ENCODE data around the gene MB.

The MB gene

GRCh38 chr22:35601743-35602615 lies 15.2 kb downstream of the MB start:
- no peak overlapping the region for H3K27ac ChIP-seq
- TF ChIP-seq ZFX (IDR thresholded peaks at IDR 0.05; ENCODE audit: borderline replicate concordance) = no peak
- TF ChIP-seq, protein P1, sequence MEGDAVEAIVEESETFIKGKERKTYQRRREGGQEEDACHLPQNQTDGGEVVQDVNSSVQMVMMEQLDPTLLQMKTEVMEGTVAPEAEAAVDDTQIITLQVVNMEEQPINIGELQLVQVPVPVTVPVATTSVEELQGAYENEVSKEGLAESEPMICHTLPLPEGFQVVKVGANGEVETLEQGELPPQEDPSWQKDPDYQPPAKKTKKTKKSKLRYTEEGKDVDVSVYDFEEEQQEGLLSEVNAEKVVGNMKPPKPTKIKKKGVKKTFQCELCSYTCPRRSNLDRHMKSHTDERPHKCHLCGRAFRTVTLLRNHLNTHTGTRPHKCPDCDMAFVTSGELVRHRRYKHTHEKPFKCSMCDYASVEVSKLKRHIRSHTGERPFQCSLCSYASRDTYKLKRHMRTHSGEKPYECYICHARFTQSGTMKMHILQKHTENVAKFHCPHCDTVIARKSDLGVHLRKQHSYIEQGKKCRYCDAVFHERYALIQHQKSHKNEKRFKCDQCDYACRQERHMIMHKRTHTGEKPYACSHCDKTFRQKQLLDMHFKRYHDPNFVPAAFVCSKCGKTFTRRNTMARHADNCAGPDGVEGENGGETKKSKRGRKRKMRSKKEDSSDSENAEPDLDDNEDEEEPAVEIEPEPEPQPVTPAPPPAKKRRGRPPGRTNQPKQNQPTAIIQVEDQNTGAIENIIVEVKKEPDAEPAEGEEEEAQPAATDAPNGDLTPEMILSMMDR (IDR thresholded peaks at IDR 0.05) = no peak

DNA sequence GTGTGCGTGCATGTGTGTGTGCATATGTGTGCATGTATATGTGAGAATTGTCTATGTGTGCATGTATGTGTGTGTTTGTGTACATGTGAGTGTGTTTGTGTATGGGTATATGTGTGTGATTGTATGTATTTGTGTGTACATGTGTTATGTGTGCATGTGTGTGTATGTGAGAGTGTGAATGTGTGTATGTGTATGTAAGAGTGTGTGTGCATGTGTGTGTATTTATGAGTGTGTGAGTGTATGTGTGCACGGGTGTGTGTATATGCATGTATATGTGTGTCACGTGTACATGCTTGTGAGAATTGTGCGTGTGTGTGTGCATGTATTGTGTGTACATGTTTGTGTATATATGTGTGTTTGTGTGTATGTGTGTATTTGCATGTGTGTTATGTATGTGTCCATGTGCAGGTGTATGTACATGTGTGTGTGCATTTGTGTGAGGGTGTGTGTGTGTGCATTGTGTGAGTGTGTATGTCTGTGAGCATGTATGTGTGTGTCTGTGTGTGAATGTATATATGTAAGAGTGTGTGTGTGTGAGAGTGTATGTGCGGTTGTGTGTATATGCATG lies 16.0 kb downstream of the MB start:
- TF ChIP-seq ZFX (IDR thresholded peaks at IDR 0.05; ENCODE audit: borderline replicate concordance) = no peak
- TF ChIP-seq, protein P1 (IDR thresholded peaks at IDR 0.05) = no peak
- H3K27ac ChIP-seq = no peak overlapping the region

GRCh38 chr22:35600476-35600875 lies 16.7 kb downstream of the MB start:
- no peak for TF ChIP-seq ZFX (IDR thresholded peaks at IDR 0.05; ENCODE audit: borderline replicate concordance)
- TF ChIP-seq, protein P1 (IDR thresholded peaks at IDR 0.05) = no peak
- H3K27ac ChIP-seq = no peak overlapping the region

DNA sequence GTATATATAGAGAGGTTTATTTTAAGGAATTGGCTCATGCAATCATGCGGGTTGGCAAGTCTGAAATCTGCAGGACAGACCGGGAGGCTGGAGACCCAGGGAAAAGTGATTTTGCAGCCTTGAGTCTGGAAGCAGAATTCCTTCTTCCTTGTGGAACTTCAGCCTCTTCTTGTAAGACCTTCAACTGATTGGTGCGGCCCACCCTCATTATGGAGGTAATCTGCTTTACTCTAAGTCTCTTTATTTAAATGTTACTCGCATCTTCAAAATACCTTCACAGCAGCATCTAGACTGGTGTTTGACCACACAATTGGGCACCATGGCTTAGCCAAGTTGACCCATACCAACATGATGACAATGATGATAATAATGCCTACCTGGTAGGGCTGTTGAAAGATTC lies 17.8 kb downstream of the MB start:
- TF ChIP-seq, protein P1 (IDR thresholded peaks at IDR 0.05) = no peak
- no peak for TF ChIP-seq ZFX (IDR thresholded peaks at IDR 0.05; ENCODE audit: borderline replicate concordance)
- no peak overlapping the region for H3K27ac ChIP-seq

DNA sequence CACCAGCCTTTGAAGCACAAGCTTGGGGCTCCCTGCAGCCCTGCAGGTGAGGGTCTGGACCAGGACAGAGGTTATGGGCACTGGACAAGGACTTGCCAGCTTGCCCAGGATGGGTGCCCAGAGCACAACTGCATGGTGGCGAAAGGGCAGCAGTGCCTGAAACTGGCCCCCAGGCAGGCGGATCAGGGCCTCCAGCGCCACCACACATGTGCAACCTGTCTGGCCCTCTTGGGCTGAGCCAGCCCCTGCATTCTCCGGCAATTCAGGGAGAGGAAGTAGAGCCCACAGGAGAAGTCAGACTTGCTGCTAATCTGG lies 18.8 kb downstream of the MB start:
- TF ChIP-seq ZFX (IDR thresholded peaks at IDR 0.05; ENCODE audit: borderline replicate concordance) = no peak
- TF ChIP-seq, protein P1 (IDR thresholded peaks at IDR 0.05) = no peak

GRCh38 chr22:35597692-35598395 lies 19.3 kb downstream of the MB start:
- TF ChIP-seq ZFX (IDR thresholded peaks at IDR 0.05; ENCODE audit: borderline replicate concordance) = no peak
- TF ChIP-seq, protein P1 (IDR thresholded peaks at IDR 0.05) = no peak
- no peak overlapping the region for H3K27ac ChIP-seq

More for the DNA sequence above, 18.8 kb downstream of the MB start:
- no peak overlapping the region for H3K27ac ChIP-seq

DNA sequence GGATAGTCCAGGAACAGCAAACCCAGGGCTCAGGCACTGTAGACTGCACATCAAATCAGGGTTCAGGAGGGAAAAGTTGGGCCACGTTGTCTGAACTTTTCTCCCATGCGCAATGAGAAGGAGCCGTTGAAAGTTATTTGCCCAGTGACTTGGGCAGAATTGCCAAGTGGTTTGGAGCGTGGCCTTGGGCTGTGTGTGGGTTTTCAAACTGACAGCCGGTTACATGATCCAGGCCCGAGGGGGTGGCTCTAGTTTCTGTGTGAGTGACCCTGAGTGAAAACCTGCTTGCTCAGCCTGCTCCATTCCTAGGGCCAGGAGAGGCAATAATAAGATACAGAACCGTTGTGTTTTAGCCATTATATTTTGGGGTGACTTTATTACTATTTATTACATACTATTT lies 20.3 kb downstream of the MB start:
- TF ChIP-seq ZFX (IDR thresholded peaks at IDR 0.05; ENCODE audit: borderline replicate concordance) = no peak
- TF ChIP-seq, protein P1 (IDR thresholded peaks at IDR 0.05) = no peak
- no peak overlapping the region for H3K27ac ChIP-seq
